MCF 10A (cell line): ENCODE data around the gene ZNF664. TPM values are rescaled to one million over a fixed set of nuclear protein-coding genes. Genes with fewer than 3 reads are reported as not detected.

Experiments
- BruUV-seq: library from RNA; stranded (reverse); fragments of 400-500 nt; replicated peaks from 2 replicates; lab custom pipeline; 2021; lab: Mats Ljungman, UMichigan
- CTCF ChIA-PET: fragments of 300-600 bp; sonication (Branson Sonifier 250); formaldehyde crosslinking; extraction: SDS; loops from one replicate; lab custom pipeline; 2021; ENCODE audit warnings: antibody characterized with exemption, inconsistent platforms; lab: Yijun Ruan, JAX
- POLR2A ChIA-PET: fragments of 300-600, 350-650 bp; sonication (Branson Sonifier 250); formaldehyde crosslinking; extraction: SDS; loops from one replicate; lab custom pipeline; 2020; ENCODE audit warnings: antibody characterized with exemption, inconsistent platforms; lab: Yijun Ruan, JAX
- DNase-seq: peaks from one replicate; pipeline ENCODE4 v3.0.0-alpha.2; 2018; ENCODE audit not compliant: unreplicated experiment
- H3K27ac Mint-ChIP-seq: one replicate; pipeline ENCODE4 v1.8.0; 2022; ENCODE audit warnings: mild to moderate bottlenecking, low read depth, mixed read lengths; ENCODE audit not compliant: unreplicated experiment
- H3K27me3 Mint-ChIP-seq: one replicate; pipeline ENCODE4 v1.8.0; 2022; ENCODE audit warnings: mixed read lengths; ENCODE audit not compliant: insufficient read depth, unreplicated experiment
- H3K36me3 Mint-ChIP-seq: one replicate; pipeline ENCODE4 v1.8.0; 2022; ENCODE audit warnings: mild to moderate bottlenecking, moderate library complexity, mixed read lengths; ENCODE audit not compliant: insufficient read depth, unreplicated experiment
- H3K4me1 Mint-ChIP-seq: one replicate; pipeline ENCODE4 v1.8.0; 2022; ENCODE audit warnings: mixed read lengths; ENCODE audit not compliant: insufficient read depth, unreplicated experiment
- H3K4me3 Mint-ChIP-seq: one replicate; pipeline ENCODE4 v1.8.0; 2022; ENCODE audit warnings: mild to moderate bottlenecking, moderate library complexity, mixed read lengths; ENCODE audit not compliant: unreplicated experiment
- H3K9me3 Mint-ChIP-seq: one replicate; pipeline ENCODE4 v1.8.0; 2022; ENCODE audit warnings: mixed read lengths; ENCODE audit not compliant: unreplicated experiment
- CTCF ChIP-seq: fragments of 200-600 bp; IDR thresholded peaks from one replicate; pipeline ENCODE4 v1.8.0; 2022; ENCODE audit warnings: antibody characterized with exemption, mild to moderate bottlenecking; ENCODE audit not compliant: unreplicated experiment
- intact Hi-C: fragments of 100-400 bp; cut with micrococcal nuclease; formaldehyde crosslinking; loops from 2 replicates; pipeline ENCODE4 v1.14.1; 2022
- total RNA-seq: library from RNA; stranded (reverse); gene quantifications from 2 replicates; pipeline ENCODE4 v1.2.3, GENCODE V29; 2022

The ZNF664 gene
- total RNA-seq, 1 experiment from 2014 or later, result 123 TPM

GRCh38 chr12:124047045-124047566, 74.1 kb downstream of the ZNF664 start:
- peaks cover 10% of the 10 kb centered on the region for H3K36me3 Mint-ChIP-seq
- no peak overlapping the region for H3K27ac Mint-ChIP-seq
- no peak for DNase-seq
- H3K4me1 Mint-ChIP-seq, result peaks cover 5% of the 10 kb centered on the region
- no TSS peak for BruUV-seq
- no peaks in the 10 kb centered on the region for H3K27me3 Mint-ChIP-seq
- TF ChIP-seq CTCF, result no peak
- H3K4me3 Mint-ChIP-seq, result no peak overlapping the region
- ChIA-PET POLR2A (interaction anchor here (0.6 to 1.1 kb wide), 3 partner anchors 16 to 700 kb away, joined by 3 read pairs; no protein-coding TSS in a partner anchor), CTCF (interaction anchor here (0.5 to 2.9 kb wide), 6 partner anchors 195 to 724 kb away, joined by 3 to 10 read pairs (median 3); no protein-coding TSS in a partner anchor)
- intact Hi-C loops, result no loop called here
- peaks cover 18% of the 10 kb centered on the region for H3K9me3 Mint-ChIP-seq

- ChIA-PET POLR2A (no interaction called here), CTCF (interaction anchor here (0.9 kb wide), 1 partner anchor 272 kb away, joined by 6 read pairs; no protein-coding TSS in a partner anchor)
- no peak overlapping the region for H3K4me3 Mint-ChIP-seq
- peaks cover 5% of the 10 kb centered on the region for H3K36me3 Mint-ChIP-seq
- DNase-seq, result no peak
- no TSS peak for BruUV-seq
- intact Hi-C loops, result no loop called here
- TF ChIP-seq CTCF, result no peak
- peaks cover 18% of the 10 kb centered on the region for H3K9me3 Mint-ChIP-seq
- no peaks in the 10 kb centered on the region for H3K27me3 Mint-ChIP-seq
- H3K27ac Mint-ChIP-seq, result no peak overlapping the region
- H3K4me1 Mint-ChIP-seq, result peaks cover 5% of the 10 kb centered on the region
These were observed 76.6 kb downstream of the ZNF664 start for GRCh38 chr12:124049451-124050094.

GRCh38 chr12:124053851-124054250, 80.8 kb downstream of the ZNF664 start:
- no TSS peak for BruUV-seq
- intact Hi-C loops, result no loop called here

More at GRCh38 chr12:124053851-124054250, 80.8 kb downstream of the ZNF664 start:
- Mint-ChIP-seq H3K4me3 (no peak overlapping the region), H3K36me3 (peaks cover 5% of the 10 kb centered on the region), H3K27ac (no peak overlapping the region), H3K4me1 (no peaks in the 10 kb centered on the region), H3K27me3 (no peaks in the 10 kb centered on the region), H3K9me3 (peaks cover under 1% of the 10 kb centered on the region)
- DNase-seq, result no peak
- no peak for TF ChIP-seq CTCF
- POLR2A ChIA-PET, result interaction anchor here (0.6 kb wide), 1 partner anchor 666 kb away, joined by 4 read pairs; no protein-coding TSS in a partner anchor
- CTCF ChIA-PET, result no interaction called here
